Thyroid gland (tissue), 4 donors: ENCODE measurements around the gene RAB27B. TPM values are rescaled to one million over a fixed set of nuclear protein-coding genes. Genes with fewer than 3 reads are reported as not detected.
"Not testable (repeated sequence)": the region's sequence is repeated elsewhere in the genome, so short reads cannot be mapped to it uniquely, and the experiment has no call there.

Experiments
- DNase-seq, 2 donors: peaks; one replicate each; pipeline ENCODE4 v3.0.0-alpha.2; 2019
- H3K27ac ChIP-seq, 3 donors: fragments of 200-600 bp; sonication (generic); 1 replicate in 2 of 3; 2 replicates in 1 of 3; pipeline ENCODE4 v1.5.1; 2016 to 2019; ENCODE audit warnings: mild to moderate bottlenecking in 1 of 3, moderate library complexity in 1 of 3
- H3K27me3 ChIP-seq: fragments of 200-600 bp; sonication (generic); one replicate; pipeline ENCODE4 v1.5.1; 2019
- H3K36me3 ChIP-seq, 2 donors: fragments of 200-600 bp; sonication (generic); one replicate each; pipeline ENCODE4 v1.5.1; 2016 to 2019
- H3K4me1 ChIP-seq, 2 donors: fragments of 200-600 bp; sonication (generic); one replicate each; pipeline ENCODE4 v1.5.1; 2017 to 2019
- H3K4me3 ChIP-seq, 3 donors: fragments of 200-600 bp; sonication (generic); replicated peaks in 1 of 3; 1 replicate in 2 of 3; 2 replicates in 1 of 3; pipeline ENCODE4 v1.5.1; 2016; ENCODE audit warnings: mild to moderate bottlenecking in 1 of 3
- H3K9me3 ChIP-seq: fragments of 200-600 bp; sonication (generic); one replicate; pipeline ENCODE4 v1.5.1; 2017
- CTCF ChIP-seq, 6 experiments: fragments of 200-600 bp in 3 of 6; fragments of 450-650 bp in 3 of 6; sonication (generic) in 3 of 6; IDR thresholded peaks; one replicate each; pipeline ENCODE4 v1.5.1; 2016 to 2019; ENCODE audit warnings: antibody characterized with exemption in 6 of 6, mild to moderate bottlenecking in 2 of 6, inconsistent platforms in 1 of 6, moderate library complexity in 1 of 6
- POLR2A ChIP-seq, 2 donors: fragments of 450-650 bp; IDR thresholded peaks; one replicate each; pipeline ENCODE4 v1.6.1; 2017; ENCODE audit warnings: antibody characterized with exemption in 2 of 2, mild to moderate bottlenecking in 2 of 2, moderate library complexity in 1 of 2
- WGBS, 2 donors: methylation state at CpG; one replicate each; pipeline ENCODE4 v1.1.5; 2017; 5-methylcytosine and 5-hydroxymethylcytosine counted together
- intact Hi-C: fragments of 100-400 bp; cut with DNase I; formaldehyde crosslinking; loops from one replicate; pipeline ENCODE4 v1.15.1; 2023
- total RNA-seq, 4 donors: library from RNA; depleted of rRNA; stranded (reverse); fragments of >200 nt; gene quantifications; one replicate each; pipeline ENCODE4 v1.2.3, GENCODE V29; 2016

The RAB27B gene
- total RNA-seq, 4 donors from 2014 or later, result 0.21 to 0.44 (median 0.37) TPM

GRCh38 chr18:54852780-54853675, 24.8 kb downstream of the RAB27B start:
- 73 to 80% methylated on average over 6 of the region's 6 CpGs for WGBS, 2 donors

DNA sequence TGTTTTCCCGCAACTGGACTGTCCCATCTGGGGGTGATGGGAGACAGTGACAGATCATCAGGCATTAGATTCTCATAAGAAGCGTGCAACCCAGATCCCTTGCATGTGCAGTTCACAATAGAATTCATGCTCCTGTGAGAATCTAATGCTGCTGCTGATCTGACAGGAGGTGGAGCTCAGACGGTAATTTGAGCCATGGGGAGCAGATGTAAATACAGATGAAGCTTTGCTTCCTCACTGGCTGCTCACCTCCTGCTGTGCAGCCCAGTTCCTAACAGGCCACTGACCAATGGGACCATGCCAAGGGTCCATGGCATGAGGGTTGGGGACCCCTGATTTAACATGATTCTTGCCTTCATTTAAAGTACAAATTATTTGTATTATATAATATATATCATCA, 26.8 kb downstream of the RAB27B start:
- intact Hi-C loops, H3K27me3 ChIP-seq, DNase-seq, H3K27ac ChIP-seq, H3K4me3 ChIP-seq, H3K9me3 ChIP-seq, H3K36me3 ChIP-seq, H3K4me1 ChIP-seq: not testable (repeated sequence)
- 94 to 96% methylated on average over 3 of the region's 3 CpGs for WGBS, 2 donors

More at GRCh38 chr18:54852780-54853675, 24.8 kb downstream of the RAB27B start:
- Histone ChIP-seq H3K27ac (no peak overlapping the region), H3K4me3 (no peak overlapping the region), H3K4me1 (no peaks in the 10 kb centered on the region), H3K9me3 (no peaks in the 10 kb centered on the region), H3K36me3 (no peaks in the 10 kb centered on the region), H3K27me3 (no peaks in the 10 kb centered on the region)
- intact Hi-C loops, result no loop called here
- no peak for DNase-seq
- TF ChIP-seq CTCF (IDR thresholded peaks at IDR 0.05) (no peak), POLR2A (IDR thresholded peaks at IDR 0.05) (no peak)

GRCh38 chr18:54856105-54856646, 27.9 kb downstream of the RAB27B start:
- Histone ChIP-seq H3K4me1 (no peaks in the 10 kb centered on the region), H3K27me3 (no peaks in the 10 kb centered on the region), H3K27ac (no peak overlapping the region), H3K4me3 (no peak overlapping the region), H3K36me3 (no peaks in the 10 kb centered on the region), H3K9me3 (no peaks in the 10 kb centered on the region)
- WGBS, 2 donors, result 62 to 93% methylated on average over 2 of the region's 2 CpGs
- DNase-seq, result no peak
- TF ChIP-seq POLR2A (IDR thresholded peaks at IDR 0.05) (no peak), CTCF (IDR thresholded peaks at IDR 0.05) (no peak)
- intact Hi-C loops, result no loop called here

DNA sequence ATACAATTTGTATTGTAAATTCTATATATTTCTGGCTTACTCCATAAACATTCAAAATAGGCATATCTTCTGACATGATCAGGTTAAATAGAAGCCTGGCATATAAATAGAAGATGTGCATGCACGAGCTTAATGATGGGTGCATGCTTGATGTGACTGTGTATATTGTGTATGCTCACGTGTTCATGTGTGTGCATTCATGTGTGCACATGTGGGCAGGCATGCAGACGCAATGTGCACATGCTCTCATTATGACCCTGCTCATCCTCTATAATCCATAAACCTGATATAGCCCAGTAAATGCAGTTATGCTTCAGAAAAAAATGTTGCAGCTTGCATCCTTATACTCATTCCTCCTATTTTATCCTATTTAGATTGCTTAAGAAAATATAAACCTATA, 29.2 kb downstream of the RAB27B start:
- intact Hi-C loops, result no loop called here
- Histone ChIP-seq H3K36me3 (no peaks in the 10 kb centered on the region), H3K27ac (no peak overlapping the region), H3K4me1 (no peaks in the 10 kb centered on the region), H3K27me3 (no peaks in the 10 kb centered on the region), H3K9me3 (no peaks in the 10 kb centered on the region), H3K4me3 (no peak overlapping the region)
- DNase-seq, result no peak
- WGBS, 2 donors, result 88% methylated on average over 3 of the region's 3 CpGs
- TF ChIP-seq CTCF (IDR thresholded peaks at IDR 0.05) (no peak), POLR2A (IDR thresholded peaks at IDR 0.05) (no peak)

DNA sequence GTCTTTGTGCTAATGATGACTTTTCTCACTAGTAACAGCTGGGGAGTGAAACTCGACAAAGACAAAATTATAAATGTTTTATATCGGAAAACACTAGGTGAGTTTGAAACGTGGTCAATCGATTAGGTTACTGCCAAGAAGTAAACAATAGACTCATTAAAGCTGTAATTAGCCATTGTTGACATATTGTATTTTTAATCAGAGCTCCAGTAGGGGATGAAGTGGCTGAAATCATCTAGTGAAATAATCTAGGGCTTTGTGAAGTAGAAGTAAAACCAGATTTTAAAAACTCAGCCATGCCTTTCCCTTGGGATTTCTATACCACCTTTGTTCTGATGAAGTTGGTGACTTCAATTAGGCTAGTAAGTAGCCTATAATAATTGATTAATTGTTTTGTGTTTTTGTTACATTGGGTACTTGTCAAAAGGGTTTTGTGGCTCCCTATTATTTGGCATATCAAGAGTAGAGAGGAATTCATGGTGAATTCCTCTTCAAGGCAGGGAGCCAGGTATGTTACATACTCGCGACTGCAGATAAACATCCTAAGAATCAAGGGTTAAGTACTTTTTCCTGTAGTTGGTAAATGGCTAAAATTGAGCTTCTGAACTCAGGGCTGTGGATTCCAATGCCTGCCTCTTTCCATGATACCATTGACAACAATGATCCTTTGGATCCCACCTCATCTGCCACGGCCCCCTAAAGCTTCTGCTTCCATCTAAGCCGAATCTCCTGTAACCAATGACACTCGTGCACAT, 31.6 kb downstream of the RAB27B start:
- no peaks in the 10 kb centered on the region for H3K4me1 ChIP-seq
- intact Hi-C loops, result no loop called here
- H3K27me3 ChIP-seq, result no peaks in the 10 kb centered on the region
- H3K9me3 ChIP-seq, result no peaks in the 10 kb centered on the region
- no peak for TF ChIP-seq CTCF (IDR thresholded peaks at IDR 0.05)
- TF ChIP-seq POLR2A (IDR thresholded peaks at IDR 0.05), result no peak
- no peak overlapping the region for H3K4me3 ChIP-seq
- no peak overlapping the region for H3K27ac ChIP-seq
- H3K36me3 ChIP-seq, result no peaks in the 10 kb centered on the region
- no peak for DNase-seq
- 79 to 81% methylated on average over 9 of the region's 9 CpGs for WGBS, 2 donors
